GM12878 (cell line): Measurements from ENCODE around the gene KRTAP10-2. TPM values are rescaled to one million over a fixed set of nuclear protein-coding genes. Genes with fewer than 3 reads are reported as not detected.

Experiments
- ATAC-seq: fragments of 200-7000 bp; cut with Tn5 transposase; 3 replicates; pipeline ENCODE4 v1.9.1; 2020; ENCODE audit warnings: mild to moderate bottlenecking, moderate library complexity
- BruUV-seq: library from RNA; stranded (reverse); fragments of 400-500 nt; replicated peaks from 2 replicates; lab custom pipeline; 2021; lab: Mats Ljungman, UMichigan
- CTCF ChIA-PET: fragments of 300-600 bp; sonication (Branson Sonifier 250); formaldehyde crosslinking; extraction: SDS; loops from one replicate; lab custom pipeline; 2021; ENCODE audit warnings: inconsistent platforms; lab: Yijun Ruan, JAX
- POLR2A ChIA-PET: fragments of 350-600 bp; formaldehyde crosslinking; extraction: SDS; loops from one replicate; lab custom pipeline; 2021; ENCODE audit warnings: inconsistent platforms; lab: Charles Lee
- RAD21 ChIA-PET: fragments of 300-600 bp; sonication (Branson Sonifier 250); formaldehyde crosslinking; loops from one replicate; lab custom pipeline; 2023; ENCODE audit warnings: antibody characterized with exemption; ENCODE audit not compliant: unreplicated experiment; lab: Charles Lee
- SMC1A ChIA-PET: fragments of 300-600 bp; sonication (Branson Sonifier 250); formaldehyde crosslinking; loops from one replicate; lab custom pipeline; 2023; ENCODE audit not compliant: unreplicated experiment, uncharacterized antibody; lab: Charles Lee
- DNase-seq: peaks from one replicate; pipeline ENCODE4 v3.0.0-alpha.2; 2011; ENCODE audit warnings: low read depth, low spot score
- FAIRE-seq: peaks from 3 replicates; lab custom pipeline; 2011; peaks lifted over from hg19 to GRCh38; lab: Jason Lieb, UNC
- H2AFZ ChIP-seq: 2 replicates; pipeline ENCODE4 v1.6.0; 2011; ENCODE audit warnings: low read depth, low read length, control low read depth; ENCODE audit not compliant: control insufficient read depth
- H3K27ac ChIP-seq: 2 replicates; pipeline ENCODE4 v1.5.1; 2011; ENCODE audit warnings: control low read depth; ENCODE audit not compliant: control insufficient read depth, insufficient read depth
- H3K27me3 ChIP-seq, 2 experiments: replicated peaks in 1 of 2; 2 replicates each; pipeline versions ENCODE4 v1.6.0 to v1.6.1; 2011; ENCODE audit warnings: low read length in 1 of 2; ENCODE audit not compliant: control insufficient read depth in 2 of 2, insufficient read depth in 2 of 2
- H3K36me3 ChIP-seq, 2 experiments: 2 replicates each; pipeline ENCODE4 v1.5.1; 2011; ENCODE audit warnings: low read length in 1 of 2; ENCODE audit not compliant: control insufficient read depth in 2 of 2, insufficient read depth in 2 of 2
- H3K4me1 ChIP-seq: 2 replicates; pipeline ENCODE4 v1.6.1; 2011; ENCODE audit warnings: mild to moderate bottlenecking, low read length, moderate library complexity, mixed read lengths; ENCODE audit not compliant: control insufficient read depth, insufficient read depth
- H3K4me2 ChIP-seq: 2 replicates; pipeline ENCODE4 v1.6.0; 2011; ENCODE audit warnings: control low read depth; ENCODE audit not compliant: control insufficient read depth, insufficient read depth
- H3K4me3 ChIP-seq: fragments of 200-600 bp; sonication (generic); 2 replicates; pipeline ENCODE4 v1.5.1; 2016
- H3K79me2 ChIP-seq: 2 replicates; pipeline ENCODE4 v1.6.0; 2011; ENCODE audit warnings: low read length; ENCODE audit not compliant: control insufficient read depth, insufficient read depth
- H3K9ac ChIP-seq: 2 replicates; pipeline ENCODE4 v1.8.0; 2011; ENCODE audit warnings: low read length, control low read depth, mixed read lengths; ENCODE audit not compliant: control insufficient read depth, insufficient read depth
- H3K9me3 ChIP-seq: replicated peaks from 3 replicates; pipeline ENCODE4 v1.5.1; 2011; ENCODE audit warnings: mild to moderate bottlenecking, low read length; ENCODE audit not compliant: control insufficient read depth, insufficient read depth
- H4K20me1 ChIP-seq: 2 replicates; pipeline ENCODE4 v1.6.0; 2011; ENCODE audit not compliant: control insufficient read depth, insufficient read depth
- BACH1 ChIP-seq: fragments of 450-650 bp; IDR thresholded peaks from 2 replicates; pipeline ENCODE4 v1.6.1; 2017; ENCODE audit warnings: mild to moderate bottlenecking, borderline replicate concordance
- BRCA1 ChIP-seq: IDR thresholded peaks from 2 replicates; pipeline ENCODE4 v1.6.1; 2011; ENCODE audit warnings: low read depth, low read length, improper control_type of control experiment
- E2F4 ChIP-seq: IDR thresholded peaks from 2 replicates; pipeline ENCODE4 v1.6.1; 2012; ENCODE audit warnings: low read depth, low read length, improper control_type of control experiment
- EED ChIP-seq: sonication (generic); IDR thresholded peaks from 2 replicates; pipeline ENCODE4 v1.6.1; 2016; ENCODE audit warnings: antibody characterized with exemption, low read depth
- EZH2 ChIP-seq: IDR thresholded peaks from 2 replicates; pipeline ENCODE4 v1.6.1; 2012; ENCODE audit warnings: low read depth, mild to moderate bottlenecking, control low read depth, inconsistent platforms, low read length, borderline replicate concordance; ENCODE audit not compliant: control insufficient read depth
- LARP7 ChIP-seq: fragments of 450-650 bp; IDR thresholded peaks from 2 replicates; pipeline ENCODE4 v1.6.1; 2017; ENCODE audit warnings: mild to moderate bottlenecking
- PRDM15 ChIP-seq: fragments of 450-650 bp; formaldehyde crosslinking; IDR thresholded peaks from 2 replicates; pipeline ENCODE4 v1.4.0; 2020; ENCODE audit warnings: mild to moderate bottlenecking, moderate library complexity
- RCOR1 ChIP-seq: conservative IDR thresholded peaks from 2 replicates; pipeline ENCODE4 v1.6.1; 2012; ENCODE audit warnings: low read depth, low read length, improper control_type of control experiment
- SREBF2 ChIP-seq: IDR thresholded peaks from 2 replicates; pipeline ENCODE4 v1.6.1; 2012; ENCODE audit warnings: mild to moderate bottlenecking, low read length
- YY1 ChIP-seq: IDR thresholded peaks from 2 replicates; pipeline ENCODE4 v1.6.1; 2011; ENCODE audit warnings: low read depth, mild to moderate bottlenecking, low read length
- WGBS: methylation state at CpG from one replicate; pipeline ENCODE4 v1.1.6; 2016; ENCODE audit warnings: low lambda C conversion rate; ENCODE audit not compliant: insufficient replicate concordance, insufficient coverage; ENCODE audit errors: missing lambda C conversion rate; 5-methylcytosine and 5-hydroxymethylcytosine counted together
- in situ Hi-C: fragments of 300-500 bp; cut with MboI; formaldehyde crosslinking; loops from 9 replicates; pipeline ENCODE4 v1.14.3; 2018; ENCODE audit warnings: mixed read lengths
- intact Hi-C: fragments of 100-400 bp; cut with micrococcal nuclease; formaldehyde crosslinking; loops from one replicate; pipeline ENCODE4 v1.14.2; 2022; ENCODE audit not compliant: unreplicated experiment
- polyA plus RNA-seq, 11 experiments: library from polyadenylated mRNA; depleted of rRNA in 4 of 11; unstranded in 6 of 11; stranded (reverse) in 5 of 11; fragments of >200 nt; fragmentation: Nextera tagmentation in 4 of 11; fragmentation: Illumina TruSeq in 1 of 11; extraction: Ambion mirVana in 4 of 11; extraction: Trizol in 1 of 11; gene quantifications; 1 replicate in 1 of 11; 2 replicates in 10 of 11; pipeline versions ENCODE4 v1.2.1 to v1.2.3, GENCODE V29; 2011 to 2016; ENCODE audit warnings: inconsistent platforms in 2 of 11, missing spikeins in 2 of 11, low read depth in 1 of 11
- total RNA-seq, 4 experiments: library from RNA; depleted of rRNA in 3 of 4; stranded (reverse); fragments of >200 nt in 3 of 4; fragmentation: Illumina TruSeq in 1 of 4; extraction: Trizol in 1 of 4; gene quantifications; 2 replicates each; pipeline versions ENCODE4 v1.2.1 to v1.2.3, GENCODE V29; 2013 to 2021

Gene KRTAP10-2
- total and polyA plus RNA-seq, 10 of the 15 experiments (the other 5 are each of a cell fraction or from before 2014, with no cell fraction given) = not detected

GRCh38 chr21:44576025-44576420, 24.7 kb upstream of the KRTAP10-2 start:
- no peak for ATAC-seq

More at GRCh38 chr21:44576025-44576420, 24.7 kb upstream of the KRTAP10-2 start:
- Histone ChIP-seq H3K79me2 (no peaks in the 10 kb centered on the region), H3K27me3 (no peaks in the 10 kb centered on the region), H3K4me3 (no peak overlapping the region), H3K9ac (no peak overlapping the region), H3K4me2 (no peak overlapping the region), H2AFZ (no peak overlapping the region), H4K20me1 (no peaks in the 10 kb centered on the region), H3K36me3 (no peaks in the 10 kb centered on the region), H3K27ac (no peak overlapping the region), H3K4me1 (no peaks in the 10 kb centered on the region), H3K9me3 (peaks cover 3% of the 10 kb centered on the region; the same call in 2 of the 3 replicates)
- CTCF ChIA-PET = no interaction called here
- SMC1A ChIA-PET = no interaction called here
- in situ Hi-C loops (no loop called here), intact Hi-C loops (no loop called here)
- no peak for DNase-seq
- WGBS = 51% methylated on average over 10 of the region's 10 CpGs
- POLR2A ChIA-PET = no interaction called here
- no peak for FAIRE-seq
- TF ChIP-seq EZH2 (no peak), YY1 (no peak), RCOR1 (no peak), BRCA1 (no peak), E2F4 (no peak), PRDM15 (CRISPR knock-in tag) (no peak), EED (no peak), SREBF2 (no peak), LARP7 (no peak), BACH1 (no peak)
- RAD21 ChIA-PET = no interaction called here
- no TSS peak for BruUV-seq
